CD4-positive, alpha-beta T cell treated with Interleukin-17A for 1 hour (primary cell): ENCODE measurements around the gene SNED1.
A peak's percentile ranks its signal among the peaks of the same experiment; 100 is the strongest.
"Not testable (repeated sequence)": the region's sequence is repeated elsewhere in the genome, so short reads cannot be mapped to it uniquely, and the experiment has no call there.

ENCODE experiments used
- DNase-seq: peaks from one replicate; pipeline ENCODE4 v3.0.0-alpha.2; 2020

SNED1 gene

GRCh38 chr2:240972636-240973521 is 25.5 kb upstream of the SNED1 start:
- DNase-seq, result no peak

DNA sequence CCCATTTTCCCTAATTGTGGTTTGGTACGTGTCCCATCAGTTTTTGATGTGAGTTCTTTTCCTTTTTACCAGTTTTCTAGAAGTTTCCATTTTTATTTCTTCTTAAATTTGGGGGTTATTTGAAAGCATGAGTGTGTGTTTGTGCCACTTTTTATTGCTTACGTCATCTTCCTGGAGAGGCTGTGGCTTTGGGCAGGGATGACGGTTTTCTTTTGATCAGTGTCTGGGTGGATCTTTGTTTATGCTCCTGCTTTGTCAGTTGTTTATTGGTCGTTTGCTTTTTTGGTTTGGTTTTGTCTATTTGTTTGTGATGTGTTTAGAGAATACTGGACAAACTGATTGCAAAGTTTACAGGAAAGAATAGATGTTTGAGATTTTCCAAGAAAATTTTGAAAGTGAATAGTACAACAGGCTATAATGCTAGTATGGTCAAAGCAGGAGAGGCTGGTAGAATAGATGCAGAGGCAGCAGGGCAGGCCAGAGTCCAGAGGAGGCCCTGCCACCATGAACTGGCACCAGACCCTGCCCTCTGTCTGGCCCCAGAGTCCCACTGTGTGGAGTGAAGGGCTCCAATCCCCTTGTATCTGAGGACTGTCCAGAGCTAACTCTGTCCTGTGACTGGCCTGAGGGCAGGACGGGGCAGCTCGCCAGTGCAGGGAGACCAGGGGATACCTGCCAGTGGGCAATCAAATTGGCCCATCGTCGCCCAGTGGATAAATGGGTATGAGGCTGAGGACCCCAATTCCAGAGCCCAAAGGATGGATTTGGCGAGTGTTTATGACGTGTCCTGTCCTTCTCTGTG is 23.4 kb upstream of the SNED1 start:
- peak; percentile 63 for DNase-seq

DNA sequence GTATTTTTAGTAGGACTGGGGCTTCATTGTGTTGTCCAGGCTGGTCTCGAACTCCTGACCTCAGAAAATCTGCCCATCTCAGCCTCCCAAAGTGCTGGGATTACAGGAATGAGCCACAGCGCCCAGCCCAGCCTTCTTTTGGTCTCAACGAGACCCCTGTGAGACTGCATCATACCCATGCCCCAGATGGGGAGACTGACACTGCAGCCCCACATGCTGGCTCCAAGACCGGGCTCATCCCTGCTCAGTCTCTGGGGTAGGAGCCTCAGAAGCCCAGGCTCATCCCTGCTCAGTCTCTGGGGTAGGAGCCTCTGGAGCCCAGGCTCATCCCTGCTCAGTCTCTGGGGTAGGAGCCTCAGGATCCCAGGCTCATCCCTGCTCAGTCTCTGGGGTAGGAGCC is 22.5 kb upstream of the SNED1 start:
- not testable (repeated sequence) for DNase-seq

DNA sequence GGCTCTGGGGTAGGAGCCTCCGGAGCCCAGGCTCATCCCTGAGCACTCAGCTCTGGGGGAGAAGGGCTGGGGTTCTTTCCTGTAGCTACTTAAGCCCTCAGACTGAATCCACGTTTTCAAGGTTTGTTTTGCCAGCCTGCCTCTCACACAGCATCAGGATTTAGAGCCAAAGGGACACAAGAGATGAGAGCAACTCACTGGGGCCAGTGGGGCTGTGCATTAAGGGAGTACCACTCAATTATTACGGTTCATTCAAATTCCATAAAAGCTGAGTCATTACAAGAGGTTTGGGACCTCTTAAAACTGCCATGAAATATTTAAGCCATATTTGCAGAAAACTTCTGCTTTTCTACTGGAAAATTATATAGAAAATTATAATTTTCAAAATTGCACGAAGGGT is 17.1 kb upstream of the SNED1 start:
- DNase-seq, result no peak

DNA sequence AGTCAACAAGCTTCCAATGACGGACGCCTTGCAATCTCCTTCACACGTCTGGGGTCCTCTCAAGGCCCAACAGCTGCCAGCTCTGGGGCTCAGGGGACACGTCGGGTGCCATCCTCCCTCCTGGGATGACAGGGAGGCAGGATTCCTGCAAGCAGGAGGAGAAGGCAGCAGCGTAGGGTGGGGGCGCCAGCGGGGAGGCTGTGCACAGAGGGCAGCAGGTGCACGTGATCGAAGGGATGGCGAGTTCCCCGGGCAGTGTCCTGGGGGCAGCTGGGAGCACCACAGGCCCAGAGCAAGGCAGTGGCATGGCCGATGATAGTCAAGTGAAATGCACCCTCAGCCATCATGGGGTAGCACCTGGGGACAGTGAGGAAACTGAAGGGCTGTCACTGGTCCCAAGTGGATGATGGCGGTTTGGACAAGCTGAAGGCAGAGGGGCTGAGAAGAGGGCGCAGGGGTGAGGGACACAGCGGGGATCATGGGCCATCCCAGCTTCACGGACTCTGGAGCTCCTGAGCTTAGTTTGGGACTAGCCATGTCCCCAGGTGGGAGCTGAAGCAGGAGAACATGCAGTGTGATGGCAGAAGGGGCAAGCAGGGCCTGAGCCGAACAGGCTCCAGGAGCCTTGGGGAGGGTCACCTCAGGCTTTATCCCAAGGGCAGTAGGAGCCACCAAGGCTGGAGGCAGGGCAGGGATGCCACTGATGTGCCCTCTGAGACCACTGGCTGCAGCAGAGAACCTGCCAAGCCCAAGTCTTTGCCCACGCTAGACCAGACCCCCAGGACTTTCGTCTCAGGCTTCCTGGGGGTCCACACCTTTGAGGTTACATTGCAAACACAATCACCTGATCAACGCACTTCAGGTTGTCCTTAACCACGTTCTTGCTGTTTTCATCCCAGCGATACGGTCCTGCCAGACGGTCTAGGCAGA is 16.3 kb upstream of the SNED1 start:
- DNase-seq, result no peak

DNA sequence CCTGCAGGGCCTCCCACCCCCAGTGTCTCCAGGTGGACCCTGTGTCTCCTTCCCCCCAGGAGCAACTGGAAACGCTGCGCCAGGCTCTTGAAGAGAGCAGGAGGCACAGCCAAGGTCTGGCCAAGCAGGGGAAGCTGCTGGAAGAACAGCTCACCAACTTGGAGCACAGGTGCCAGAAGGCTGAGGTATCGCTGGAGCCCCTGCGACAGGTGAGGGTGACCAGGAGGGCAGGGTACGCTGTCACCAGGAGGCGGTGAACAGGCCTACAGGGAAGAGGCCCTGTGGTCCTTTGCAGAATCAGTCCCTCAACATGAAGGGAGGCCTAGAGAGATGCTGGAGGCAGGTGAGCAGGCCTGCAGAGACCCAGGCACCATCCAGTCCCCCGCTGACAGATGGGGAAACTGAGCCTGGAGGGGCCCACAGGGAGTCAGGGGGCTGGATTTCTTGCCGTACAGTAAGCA is 15.6 kb upstream of the SNED1 start:
- DNase-seq, result no peak

DNA sequence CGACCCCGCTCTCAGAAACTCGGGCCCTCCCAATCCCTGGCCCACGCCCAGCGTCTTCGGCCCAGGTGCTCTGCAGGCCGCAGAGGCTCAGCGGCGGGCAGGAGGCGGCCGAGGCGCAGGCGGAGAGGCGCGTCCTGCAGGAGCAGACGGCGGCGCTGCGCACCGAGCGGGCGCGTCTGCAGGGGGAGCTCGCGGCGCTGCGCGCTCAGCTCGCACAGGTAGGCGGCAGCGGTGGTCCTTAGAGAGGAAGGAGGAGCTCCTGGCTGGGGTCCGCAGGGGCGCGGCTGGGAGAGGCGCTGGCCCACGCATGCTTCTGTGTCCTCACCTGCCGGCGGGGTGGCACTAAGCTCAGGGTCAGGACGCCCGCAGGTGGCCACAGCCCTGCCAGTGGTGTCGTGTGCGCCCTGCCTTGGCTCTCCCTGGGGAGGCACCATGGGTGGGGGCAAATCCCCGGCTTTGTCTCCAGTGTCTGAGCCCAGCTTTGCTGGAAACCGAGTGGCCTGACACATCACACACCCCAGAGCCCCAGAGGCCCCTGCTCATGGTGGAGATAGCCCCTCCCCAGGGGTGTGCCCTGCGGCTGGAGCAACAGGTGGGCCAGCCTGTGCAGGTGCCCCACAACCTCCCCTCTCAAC is 14.9 kb upstream of the SNED1 start:
- peak; percentile 12 for DNase-seq

DNA sequence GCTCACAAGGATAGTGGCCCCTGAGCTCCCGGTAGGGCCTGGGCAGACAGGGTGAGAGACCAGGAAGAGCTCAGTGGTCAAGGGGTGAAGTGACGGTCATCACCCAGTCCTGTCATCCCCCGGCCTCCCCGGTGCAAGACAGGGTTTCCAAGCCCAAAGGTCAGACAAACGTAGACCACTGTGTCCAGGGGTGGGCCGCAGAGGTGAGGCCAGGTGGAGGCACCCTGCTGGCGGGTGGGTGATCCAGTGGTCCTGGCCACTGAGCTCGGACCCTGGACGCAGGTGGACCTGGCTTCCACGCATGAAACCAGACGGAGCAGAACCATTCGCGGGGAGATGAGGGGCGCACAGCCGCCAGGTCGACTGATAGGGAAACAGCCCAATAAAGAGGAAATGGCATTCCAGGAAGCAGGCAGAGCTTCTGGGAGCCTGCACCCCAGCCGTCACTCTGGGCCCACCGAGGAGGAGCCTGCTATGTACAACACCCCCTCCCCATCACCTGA is 14.4 kb upstream of the SNED1 start:
- DNase-seq, result no peak

GRCh38 chr2:240985881-240986786 is 12.3 kb upstream of the SNED1 start:
- DNase-seq, result no peak

GRCh38 chr2:240986787-240987411 is 11.5 kb upstream of the SNED1 start:
- no peak for DNase-seq

DNA sequence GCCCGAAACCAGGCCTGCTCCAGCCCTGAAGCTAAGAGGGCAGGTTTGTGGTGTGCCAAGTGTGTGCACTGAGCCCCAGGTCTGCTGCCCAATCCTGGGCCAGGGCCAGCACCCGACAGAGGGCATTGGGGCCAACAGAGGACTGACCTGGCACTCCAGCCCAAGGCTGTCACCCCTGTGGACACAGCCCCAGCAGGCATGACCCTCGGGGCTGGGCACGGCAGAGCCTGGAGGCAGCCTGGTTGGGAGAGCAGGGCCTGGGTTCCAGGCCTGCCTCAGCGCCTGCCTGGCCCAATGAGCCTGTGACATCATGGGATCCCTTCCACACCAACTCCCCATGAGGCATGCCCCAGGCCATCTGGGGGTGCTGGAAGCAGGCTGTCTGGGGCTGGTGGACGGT is 10.8 kb upstream of the SNED1 start:
- no peak for DNase-seq

- DNase-seq, result no peak
Observed at GRCh38 chr2:240988146-240988545, 10.3 kb upstream of the SNED1 start.

DNA sequence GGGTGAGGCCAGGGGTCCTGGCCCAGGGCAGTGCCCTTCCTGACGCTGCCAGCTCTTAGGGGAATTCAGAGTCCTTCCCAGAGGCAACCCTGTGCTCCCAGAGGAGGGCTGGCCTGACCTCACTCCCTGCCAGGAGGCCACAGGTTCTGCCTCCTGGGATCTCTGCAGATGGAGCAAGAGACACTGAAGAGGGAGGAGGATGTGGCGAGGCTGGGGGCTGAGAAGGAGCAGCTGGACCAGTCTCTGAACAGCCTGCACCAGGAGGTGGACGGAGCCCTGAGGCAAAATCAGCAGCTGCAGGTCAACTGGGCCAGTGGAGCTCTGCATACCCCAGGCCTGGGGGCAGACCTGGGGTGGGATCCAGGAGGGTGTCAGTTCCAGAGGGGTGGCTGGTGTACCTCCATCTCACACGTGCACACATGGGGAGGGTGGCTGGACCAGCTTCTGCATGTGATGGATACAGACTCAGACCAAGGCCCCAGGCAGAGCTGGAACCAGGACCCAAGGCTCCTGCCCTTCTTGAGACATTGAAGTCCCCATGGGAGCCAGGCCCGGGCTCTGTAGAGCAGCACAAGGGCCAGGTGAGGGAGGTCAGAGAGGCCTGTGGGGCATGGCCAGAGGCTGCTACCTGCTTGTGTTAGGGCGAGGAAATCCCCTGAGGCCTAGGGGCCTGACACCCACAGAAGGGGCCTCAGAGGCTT is 9.7 kb upstream of the SNED1 start:
- DNase-seq, result no peak

- no peak for DNase-seq
Observed at GRCh38 chr2:240989451-240990265, 8.8 kb upstream of the SNED1 start.

DNA sequence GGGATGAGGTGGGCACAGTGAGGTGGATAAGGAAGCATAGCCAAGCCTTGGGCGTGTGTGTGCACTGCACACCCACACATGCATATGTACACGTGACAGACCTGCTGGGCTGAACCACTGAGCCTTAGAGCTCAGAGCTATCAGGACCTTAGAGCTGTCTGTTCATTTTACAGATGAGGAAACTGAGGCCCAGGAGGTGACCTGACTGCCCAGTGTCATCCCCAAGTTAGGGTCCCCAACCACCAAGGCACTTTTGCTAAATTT is 8.2 kb upstream of the SNED1 start:
- no peak for DNase-seq

DNA sequence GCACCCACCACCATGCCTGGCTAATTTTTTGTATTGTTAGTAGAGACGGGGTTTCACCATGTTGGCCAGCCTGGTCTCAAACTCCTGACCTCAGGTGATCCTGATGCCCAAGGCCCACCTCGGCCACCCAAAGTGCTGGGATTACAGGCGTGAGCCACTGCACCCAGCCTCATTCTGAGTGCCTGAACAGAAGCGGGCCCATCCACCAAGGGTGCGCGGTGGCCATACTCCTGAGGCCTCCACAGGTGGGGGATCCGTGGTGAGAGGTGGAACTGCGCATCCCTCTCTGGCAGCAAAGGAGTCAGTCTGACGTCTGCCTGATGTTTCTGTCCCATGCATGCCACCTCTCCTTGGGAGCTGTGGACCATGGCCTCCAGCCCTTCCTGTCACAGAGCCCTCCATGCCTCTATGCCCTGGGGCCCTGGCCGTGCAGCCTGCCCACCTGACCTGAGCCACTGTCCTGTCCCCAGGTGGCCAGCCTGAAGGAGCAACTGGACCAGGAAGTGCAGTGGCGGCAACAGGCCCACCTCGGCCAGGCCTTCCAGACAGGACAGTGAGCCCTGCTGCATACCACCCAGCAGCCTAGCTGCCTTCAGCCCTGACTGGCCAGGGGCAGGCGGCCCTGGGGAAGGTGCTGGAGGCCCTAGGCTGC is 7.6 kb upstream of the SNED1 start:
- no peak for DNase-seq

- no peak for DNase-seq
Observed at GRCh38 chr2:240991378-240992263, 6.8 kb upstream of the SNED1 start.
